HK-2 (cell line): ENCODE data around the gene PTPA.
A peak's percentile ranks its signal among the peaks of the same experiment; 100 is the strongest.

Experiments
- DNase-seq: peaks from one replicate; pipeline ENCODE4 v3.0.0-alpha.2; 2018; ENCODE audit not compliant: unreplicated experiment

PTPA gene

DNA sequence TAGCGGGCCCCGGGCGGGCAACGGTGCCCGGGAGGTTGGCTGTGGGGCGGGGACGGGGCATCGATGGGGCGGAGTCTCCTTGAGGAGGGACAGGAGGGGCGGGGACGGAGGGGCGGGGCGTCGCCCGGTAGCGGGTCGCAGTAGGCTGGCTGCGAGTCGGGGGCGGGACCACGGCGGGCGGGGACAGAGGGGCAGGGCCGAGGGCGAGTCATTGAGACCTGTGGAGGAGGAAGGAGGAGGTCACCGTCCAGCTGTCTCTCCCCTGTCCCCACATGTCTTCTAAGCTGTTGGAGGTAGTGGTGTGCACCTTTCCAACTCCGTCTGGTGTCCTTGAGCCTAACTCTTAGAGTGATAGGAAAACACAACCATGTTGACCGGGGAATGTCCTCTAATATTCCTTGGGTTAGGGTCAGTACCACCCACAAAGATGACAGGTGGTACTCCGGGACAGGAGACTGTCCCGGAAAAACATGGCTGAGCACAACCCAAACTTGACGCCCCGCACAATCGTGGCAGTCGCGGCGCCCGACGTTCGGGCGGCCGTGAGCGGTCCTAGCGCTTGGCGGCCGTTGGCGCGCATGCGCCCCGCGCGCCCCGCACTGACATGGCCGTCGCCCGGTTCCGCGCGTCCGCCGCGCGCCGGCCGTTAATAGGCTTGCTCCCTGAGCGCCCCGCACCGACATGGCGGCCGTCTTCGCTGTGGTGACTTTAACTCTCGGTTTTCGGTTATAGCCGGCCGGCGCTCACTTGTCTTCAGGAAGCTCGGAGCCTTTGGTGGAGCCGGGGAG is at the start of gene PTPA, which contains the start of gene CRAT:
Gene PTPA, plus strand, starts transcription at position 676 of the 788 bp plus-strand sequence. CDS start 186 bp downstream, outside the sequence.
Gene CRAT, minus strand, starts transcription at position 54 of the 788 bp plus-strand sequence. CDS start 284 bp downstream, outside the sequence.
- peak; percentile 99 for DNase-seq

- no peak for DNase-seq
These were observed 48.2 kb upstream of the PTPA start for GRCh38 chr9:129063061-129063460.

DNA sequence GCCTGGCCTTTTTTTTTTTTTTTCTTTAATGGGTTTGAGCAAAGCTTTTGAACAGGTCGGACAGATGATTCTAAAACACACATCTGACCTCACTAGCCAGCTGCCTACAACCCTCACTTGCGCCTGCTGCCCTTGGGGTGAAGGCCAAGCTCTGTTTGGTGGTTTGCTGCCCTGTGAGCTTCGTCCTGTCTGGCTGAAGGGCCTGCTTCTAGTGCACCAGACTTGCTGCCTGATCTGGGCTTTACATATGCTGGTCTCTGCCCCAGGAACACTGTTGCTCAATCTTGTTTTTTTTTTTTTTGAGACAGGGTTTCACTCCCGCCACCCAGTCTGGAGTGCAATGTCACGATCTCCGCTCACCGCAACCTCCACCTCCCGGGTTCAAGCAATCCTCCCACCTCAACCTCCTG is 46.7 kb upstream of the PTPA start:
- DNase-seq: no peak

- DNase-seq: no peak
These were observed 43.1 kb upstream of the PTPA start for GRCh38 chr9:129068110-129068509.

DNA sequence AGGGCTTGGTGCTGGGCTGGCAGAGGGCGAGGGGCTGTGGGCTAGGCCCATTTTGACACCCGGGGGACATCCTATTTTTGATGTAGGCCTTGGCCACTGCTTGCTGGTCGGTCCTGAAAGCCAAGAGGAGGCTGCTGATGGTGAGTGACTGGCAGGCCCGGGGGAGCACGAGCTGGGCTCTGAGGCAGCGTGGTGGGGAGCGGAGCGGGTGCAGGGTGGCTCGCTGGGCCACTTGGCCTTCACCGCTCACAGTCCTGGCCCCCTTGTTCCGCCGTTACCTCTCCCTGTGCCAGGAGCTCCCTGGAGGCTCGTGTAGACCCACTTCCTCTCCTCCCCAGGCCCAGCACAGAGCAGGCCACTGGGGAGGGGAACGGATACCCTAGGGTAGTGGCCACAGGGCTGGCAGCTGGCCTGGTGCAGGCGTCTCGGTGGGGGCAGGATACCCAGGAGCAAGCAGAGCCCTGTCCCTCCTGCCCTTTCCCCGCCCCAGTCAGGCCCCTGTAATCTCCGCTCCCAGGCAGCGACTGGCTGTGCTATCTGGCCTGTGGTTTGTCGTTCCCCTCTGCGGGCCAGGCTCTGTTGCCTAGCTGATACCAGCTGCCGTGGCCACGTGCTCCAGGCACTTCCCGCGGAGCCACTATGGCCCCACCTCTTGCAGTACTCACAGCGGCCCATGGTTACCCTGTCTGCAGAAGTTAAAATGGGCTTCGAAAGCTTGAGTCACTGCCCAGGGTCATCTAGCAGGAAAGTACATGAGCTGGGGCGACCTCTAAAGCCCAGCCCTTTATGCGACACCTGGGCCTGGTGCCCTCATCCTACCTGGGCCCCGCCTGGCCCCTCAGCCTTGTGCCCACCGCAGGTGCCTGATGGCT is 42.0 kb upstream of the PTPA start:
- DNase-seq: no peak

GRCh38 chr9:129069862-129070641 is 41.2 kb upstream of the PTPA start:
- no peak for DNase-seq

DNA sequence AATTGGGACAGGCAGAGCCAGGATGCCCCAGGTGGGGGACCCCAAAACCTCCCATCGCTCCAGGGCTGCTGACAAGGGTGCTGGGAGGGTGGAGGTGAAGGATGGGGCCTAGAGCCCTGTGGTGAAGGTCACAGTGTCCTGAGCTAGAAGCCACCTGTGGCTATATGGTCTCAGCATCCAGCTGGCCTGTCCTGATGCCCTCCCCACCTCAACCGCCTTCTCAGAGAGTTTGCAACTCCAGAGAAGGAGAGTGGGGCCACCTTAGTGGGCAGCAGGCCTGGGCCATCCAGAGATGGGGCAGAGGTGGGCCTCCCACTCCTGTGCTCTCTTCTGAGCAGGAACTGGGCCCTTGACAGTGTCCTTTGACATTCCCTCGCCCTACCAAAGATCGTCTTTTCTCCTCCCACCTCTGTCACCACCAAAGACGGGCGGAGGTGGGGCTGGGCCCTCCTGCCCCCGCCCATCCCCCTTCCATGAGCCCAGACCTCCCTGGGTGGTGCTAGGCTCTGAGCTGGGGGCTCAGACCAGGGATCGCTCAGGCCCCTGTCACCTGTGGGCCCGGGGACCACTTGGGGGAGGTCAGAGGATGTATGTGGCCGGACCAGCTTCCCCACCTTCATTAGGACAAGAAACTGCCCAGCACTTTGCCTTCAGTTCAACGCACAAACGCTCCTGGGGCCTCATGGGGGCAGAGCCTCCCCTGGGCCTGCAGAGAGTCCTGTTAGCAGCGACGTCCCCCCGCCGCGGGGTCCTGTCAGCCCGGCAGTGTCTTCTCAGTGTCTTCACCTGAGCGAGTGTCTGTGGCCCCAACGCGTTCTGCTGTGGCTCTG is 40.3 kb upstream of the PTPA start:
- no peak for DNase-seq

DNA sequence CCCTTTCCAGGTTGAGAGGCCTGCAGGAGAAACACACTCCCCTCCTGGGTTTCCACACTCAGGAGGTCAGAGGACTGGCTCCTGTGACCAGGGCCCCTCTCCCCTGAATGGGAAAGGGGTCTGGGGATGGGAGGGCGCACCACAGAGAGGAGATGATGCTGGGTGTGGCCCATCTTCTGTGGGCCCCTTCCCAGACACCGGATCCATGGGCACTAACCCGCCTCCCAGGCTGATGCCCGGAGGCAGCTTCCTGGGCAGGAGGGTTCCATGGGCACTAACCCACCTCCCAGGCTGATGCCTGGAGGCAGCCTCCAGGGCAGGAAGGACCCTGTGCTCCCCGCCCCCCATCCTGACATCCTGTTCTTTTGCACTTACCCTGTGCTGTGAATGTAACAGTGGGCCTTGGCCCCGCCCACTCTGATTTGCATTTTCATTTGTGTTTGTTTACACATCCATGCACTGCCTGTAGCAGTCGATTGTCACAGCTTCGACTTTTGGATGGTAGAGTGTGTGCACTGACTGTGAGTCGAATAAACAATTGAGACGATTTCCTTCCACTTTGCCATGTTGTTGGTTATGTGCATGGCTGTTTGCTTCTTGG is 39.6 kb upstream of the PTPA start:
- DNase-seq: no peak

- no peak for DNase-seq
These were observed 39.0 kb upstream of the PTPA start for GRCh38 chr9:129072171-129072570.

- DNase-seq: no peak
These were observed 37.8 kb upstream of the PTPA start for GRCh38 chr9:129073404-129073803.

GRCh38 chr9:129074106-129074505 is 37.1 kb upstream of the PTPA start:
- no peak for DNase-seq

DNA sequence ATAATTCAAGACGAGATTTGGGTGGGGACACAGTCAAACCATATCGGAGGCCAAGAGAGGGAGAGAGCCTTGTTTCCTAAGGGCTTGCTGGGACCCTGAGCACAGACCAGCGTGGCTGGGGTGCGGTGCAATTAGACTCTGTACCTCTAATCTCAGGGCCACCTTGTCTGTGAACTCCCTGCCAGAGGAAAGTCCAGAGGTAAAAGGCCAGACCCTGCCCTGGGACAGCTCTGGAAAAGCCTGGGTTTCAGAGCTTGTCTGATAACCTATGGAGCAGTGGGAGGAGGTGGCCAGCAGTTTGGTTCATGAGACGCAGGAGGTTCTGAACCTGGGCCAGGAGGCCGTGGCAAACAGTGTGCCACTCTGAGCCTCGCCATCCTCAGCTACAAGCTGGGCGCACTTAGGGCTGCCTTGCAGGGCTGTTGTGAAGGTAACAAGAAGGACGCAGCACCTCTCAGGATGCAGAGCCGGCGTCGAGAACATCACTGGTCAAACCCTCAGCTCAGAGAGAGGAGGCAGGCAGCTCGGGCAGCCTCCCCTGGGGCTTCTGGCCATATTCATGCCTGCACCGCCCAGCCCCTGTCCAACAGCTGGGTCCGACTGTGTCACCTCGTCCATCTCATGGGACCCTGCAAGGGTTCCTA is 35.1 kb upstream of the PTPA start:
- no peak for DNase-seq

- no peak for DNase-seq
These were observed 34.6 kb upstream of the PTPA start for GRCh38 chr9:129076640-129077037.

DNA sequence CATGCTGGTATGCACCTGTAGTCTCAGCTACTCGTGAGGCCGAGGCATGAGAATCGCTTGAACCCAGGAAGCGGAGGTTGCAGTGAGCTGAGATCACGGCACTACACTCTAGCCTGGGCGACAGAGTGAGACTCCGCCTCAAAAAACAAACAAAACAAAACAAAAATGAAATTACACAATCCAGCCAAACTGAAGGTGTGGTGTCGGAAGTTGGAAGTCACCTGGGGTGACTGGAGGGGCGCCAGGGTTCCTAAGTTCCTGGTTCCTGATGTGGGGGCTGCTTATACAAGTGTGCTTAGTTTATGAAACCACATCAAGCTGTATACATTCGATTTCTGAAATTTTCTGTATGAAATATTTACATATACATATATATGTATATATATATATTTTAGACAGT is 34.0 kb upstream of the PTPA start:
- DNase-seq: no peak

DNA sequence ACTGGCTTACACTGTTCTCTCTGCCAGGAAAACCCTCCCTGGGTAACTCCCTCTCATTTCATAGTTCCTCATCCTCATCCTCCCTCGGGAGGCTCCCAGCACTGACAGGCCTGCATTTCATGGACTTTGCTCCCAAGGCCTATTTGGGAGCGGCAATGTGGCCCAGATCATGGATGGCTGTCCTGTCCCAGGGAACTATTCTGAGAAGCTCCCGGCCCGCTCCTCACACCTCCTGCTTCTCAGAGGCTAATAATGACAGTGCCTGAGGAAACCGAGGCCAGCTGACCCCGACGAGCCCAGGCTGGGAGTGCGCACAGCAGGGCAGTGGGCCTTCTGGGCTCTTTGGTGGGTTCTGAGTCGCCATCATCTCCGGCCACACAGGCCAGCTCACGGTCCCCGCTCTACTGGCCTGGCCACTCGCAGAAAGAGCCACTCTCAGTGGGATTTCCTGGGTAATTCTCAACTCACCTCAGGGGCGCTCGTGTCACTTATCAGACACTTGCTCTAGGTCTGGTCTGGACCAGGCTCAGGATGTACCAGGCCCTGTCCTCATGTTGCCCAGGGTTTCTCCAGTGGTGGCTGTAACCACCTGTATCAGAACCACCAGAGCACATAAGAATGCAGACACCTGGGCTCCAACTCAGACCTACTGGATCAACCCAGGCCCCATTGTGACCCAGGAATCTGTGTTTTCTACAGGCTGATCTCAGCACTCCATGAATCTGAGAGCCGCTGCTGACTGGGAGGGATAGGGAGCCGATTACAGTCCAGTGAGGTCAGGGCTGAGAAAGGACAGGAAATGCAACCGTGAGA is 32.3 kb upstream of the PTPA start:
- no peak for DNase-seq

DNA sequence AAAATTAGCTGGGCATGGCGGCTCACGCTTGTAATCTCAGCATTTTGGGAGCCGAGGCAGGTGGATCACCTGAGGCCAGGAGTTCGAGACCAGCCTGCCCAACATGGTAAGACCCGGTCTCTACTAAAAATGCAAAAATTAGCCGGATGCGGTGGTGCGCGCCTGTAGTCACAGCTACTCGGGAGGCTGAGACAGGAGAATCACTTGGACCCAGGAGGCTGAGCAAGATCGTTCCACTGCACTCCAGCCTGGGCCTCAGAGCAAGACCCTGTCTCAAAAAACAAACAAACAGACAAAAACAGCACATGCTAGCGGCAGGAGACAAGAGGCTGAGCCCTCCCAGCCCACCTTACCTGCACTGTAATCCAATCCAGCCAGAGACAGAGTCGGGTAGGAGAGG is 31.4 kb upstream of the PTPA start:
- no peak for DNase-seq

- DNase-seq: no peak
These were observed 31.0 kb upstream of the PTPA start for GRCh38 chr9:129080298-129080600.

DNA sequence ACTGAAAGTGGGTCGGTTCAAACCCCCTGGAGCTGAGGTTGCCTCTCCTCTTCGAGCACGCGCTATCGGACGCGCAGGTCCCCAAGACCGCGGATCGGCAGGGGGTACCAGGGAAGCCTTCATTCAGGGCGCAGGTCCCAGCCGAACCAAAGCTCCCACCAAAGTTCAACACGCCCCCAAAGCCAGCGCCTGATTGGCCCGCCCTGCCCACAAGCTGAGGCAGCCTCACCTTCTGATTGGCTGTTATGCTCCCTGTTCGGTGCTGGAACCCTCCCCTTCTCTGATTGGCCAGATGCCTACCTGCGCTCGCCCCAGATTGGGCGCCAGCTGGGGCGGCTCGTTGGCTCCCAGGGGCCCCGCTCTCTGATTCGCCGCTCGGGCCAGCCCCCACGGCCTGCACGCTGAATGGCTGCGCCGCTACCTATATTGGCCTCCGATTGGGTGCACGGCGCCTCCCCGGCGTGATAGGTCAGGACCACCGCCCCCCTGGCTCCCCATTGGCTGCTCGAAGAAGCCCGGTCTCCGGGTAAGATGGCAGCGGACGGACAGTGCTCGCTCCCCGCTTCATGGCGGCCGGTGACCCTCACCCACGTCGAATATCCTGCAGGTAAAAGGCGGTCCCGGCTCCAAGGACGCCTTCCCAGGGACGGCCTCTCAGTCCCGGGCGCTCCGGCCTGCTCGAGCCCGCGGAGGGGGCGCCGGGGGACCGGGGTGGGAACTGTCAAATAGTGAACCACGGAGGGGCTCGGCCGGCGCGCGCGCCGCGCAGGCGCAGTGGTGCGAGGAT is 30.4 kb upstream of the PTPA start, which contains the start of gene DOLPP1:
Gene DOLPP1, plus strand, starts transcription at position 511 of the 787 bp plus-strand sequence. Its CDS starts 21 bp downstream, at position 532.
- DNase-seq: peak; percentile 100
